A549 (cell line): ENCODE results near the gene TRAPPC12. TPM values are rescaled to one million over a fixed set of nuclear protein-coding genes. Genes with fewer than 3 reads are reported as not detected.

ENCODE experiments used
- ATAC-seq, 2 experiments: fragments of 200-7000 bp in 1 of 2; fragments of >200 bp in 1 of 2; cut with Nextera tagmentation in 1 of 2; cut with Tn5 transposase in 1 of 2; 3 replicates each; pipeline versions ENCODE4 v1.8.0 to v1.9.1; 2018 to 2020; ENCODE audit warnings: mild to moderate bottlenecking in 1 of 2, moderate library complexity in 1 of 2
- CTCF ChIA-PET: fragments of 300-600 bp; sonication (Branson Sonifier 250); formaldehyde crosslinking; extraction: SDS; loops from one replicate; lab custom pipeline; 2021; ENCODE audit warnings: antibody characterized with exemption, inconsistent platforms; lab: Yijun Ruan, JAX
- POLR2A ChIA-PET: fragments of 350-600 bp; formaldehyde crosslinking; extraction: SDS; loops from one replicate; lab custom pipeline; 2021; ENCODE audit warnings: antibody characterized with exemption, inconsistent platforms; lab: Yijun Ruan, JAX
- DNase-seq, 2 experiments: peaks; one replicate each; pipeline versions ENCODE4 v3.0.0 to v3.0.0-alpha.2; 2011 to 2016; ENCODE audit warnings: low read depth in 1 of 2, low spot score in 1 of 2
- FAIRE-seq: peaks from 2 replicates; lab custom pipeline; 2011; peaks lifted over from hg19 to GRCh38; lab: Jason Lieb, UNC
- H3K27ac ChIP-seq, 2 experiments: fragments of >200 bp; sonication (Bioruptor Twin); formaldehyde crosslinking; 3 replicates each; pipeline ENCODE4 v1.5.1; 2016 to 2017
- H3K4me1 ChIP-seq: fragments of >200 bp; sonication (Bioruptor Twin); formaldehyde crosslinking; 3 replicates; pipeline ENCODE4 v1.6.1; 2016
- H3K4me2 ChIP-seq: fragments of >200 bp; sonication (Bioruptor Twin); formaldehyde crosslinking; 3 replicates; pipeline ENCODE4 v1.6.1; 2016
- H3K4me3 ChIP-seq: fragments of >200 bp; sonication (Bioruptor Twin); formaldehyde crosslinking; 3 replicates; pipeline ENCODE4 v1.5.1; 2016
- H3K9me3 ChIP-seq: fragments of >200 bp; sonication (Bioruptor Twin); formaldehyde crosslinking; 3 replicates; pipeline ENCODE4 v1.6.1; 2016
- BCL3 ChIP-seq: fragments of >200 bp; sonication (Bioruptor Twin); formaldehyde crosslinking; IDR thresholded peaks from 3 replicates; pipeline ENCODE4 v1.6.1; 2016
- BHLHE40 ChIP-seq: IDR thresholded peaks from 2 replicates; pipeline ENCODE4 v1.6.1; 2012; ENCODE audit warnings: low read depth, low read length, inconsistent platforms
- CHD2 ChIP-seq: fragments of 150-350 bp; IDR thresholded peaks from 2 replicates; pipeline ENCODE4 v1.6.1; 2014; ENCODE audit warnings: low read length; ENCODE audit not compliant: partially characterized antibody
- CTCF ChIP-seq: fragments of >200 bp; sonication (Bioruptor Twin); formaldehyde crosslinking; IDR thresholded peaks from 3 replicates; pipeline ENCODE4 v1.5.1; 2016
- E2F6 ChIP-seq: IDR thresholded peaks from 2 replicates; pipeline ENCODE4 v1.6.1; 2012; ENCODE audit warnings: low read depth, borderline replicate concordance
- EHMT2 ChIP-seq: fragments of 200-600 bp; sonication (generic); IDR thresholded peaks from 2 replicates; pipeline ENCODE4 v1.6.1; 2016; ENCODE audit warnings: antibody characterized with exemption, low read depth, mild to moderate bottlenecking, moderate library complexity
- GATA3 ChIP-seq: IDR thresholded peaks from 2 replicates; pipeline ENCODE4 v1.6.1; 2012; ENCODE audit warnings: borderline replicate concordance
- HMGXB4 ChIP-seq: fragments of 250-450 bp; sonication (Bioruptor Pico); IDR thresholded peaks from 2 replicates; pipeline ENCODE4 v1.5.0; 2021; ENCODE audit warnings: mild to moderate bottlenecking, moderate library complexity, borderline replicate concordance
- HOXA7 ChIP-seq: fragments of 250-450 bp; sonication (Bioruptor Pico); IDR thresholded peaks from 2 replicates; pipeline ENCODE4 v1.5.0; 2020; ENCODE audit warnings: mild to moderate bottlenecking, moderate library complexity
- JUN ChIP-seq, 2 experiments: fragments of >200 bp; sonication (Bioruptor Twin); formaldehyde crosslinking; IDR thresholded peaks; 2 replicates in 1 of 2; 3 replicates in 1 of 2; pipeline ENCODE4 v1.6.1; 2016 to 2017
- MAX ChIP-seq: IDR thresholded peaks from 2 replicates; pipeline ENCODE4 v1.6.1; 2012
- MYC ChIP-seq: IDR thresholded peaks from 2 replicates; pipeline ENCODE4 v1.6.1; 2012; ENCODE audit warnings: mild to moderate bottlenecking, inconsistent platforms, low read length, improper control_type of control experiment, borderline replicate concordance
- NFE2L2 ChIP-seq: fragments of 150-350 bp; conservative IDR thresholded peaks from 2 replicates; pipeline ENCODE4 v1.6.1; 2014; ENCODE audit warnings: low read length
- NPAS2 ChIP-seq: fragments of 250-450 bp; sonication (Bioruptor Pico); IDR thresholded peaks from 2 replicates; pipeline ENCODE4 v1.8.0; 2022; ENCODE audit warnings: mild to moderate bottlenecking, moderate library complexity, borderline replicate concordance
- NR3C1 ChIP-seq: fragments of >200 bp; sonication (Bioruptor Twin); formaldehyde crosslinking; IDR thresholded peaks from 3 replicates; pipeline ENCODE4 v1.6.1; 2017
- PBX3 ChIP-seq: IDR thresholded peaks from 2 replicates; pipeline ENCODE4 v1.6.1; 2012
- PHF8 ChIP-seq: fragments of 200-600 bp; sonication (generic); IDR thresholded peaks from 2 replicates; pipeline ENCODE4 v1.6.1; 2016; ENCODE audit warnings: low read depth, mild to moderate bottlenecking, antibody characterized with exemption, moderate library complexity, borderline replicate concordance
- POLR2A ChIP-seq: IDR thresholded peaks from 2 replicates; pipeline ENCODE4 v1.6.1; 2012; ENCODE audit warnings: mild to moderate bottlenecking, low read length
- POLR2AphosphoS2 ChIP-seq: conservative IDR thresholded peaks from 2 replicates; pipeline ENCODE4 v1.6.1; 2012; ENCODE audit warnings: low read length, improper control_type of control experiment, inconsistent platforms
- RARB ChIP-seq: fragments of 250-450 bp; sonication (Bioruptor Pico); IDR thresholded peaks from 2 replicates; pipeline ENCODE4 v1.8.0; 2021; ENCODE audit warnings: mild to moderate bottlenecking, moderate library complexity
- REST ChIP-seq: fragments of 200-600 bp; sonication (generic); IDR thresholded peaks from 2 replicates; pipeline ENCODE4 v1.6.1; 2016; ENCODE audit warnings: antibody characterized with exemption, mild to moderate bottlenecking, moderate library complexity
- RFX5 ChIP-seq: fragments of 450-650 bp; IDR thresholded peaks from 2 replicates; pipeline ENCODE4 v1.7.1; 2014; ENCODE audit warnings: antibody characterized with exemption, mild to moderate bottlenecking, moderate library complexity
- ZSCAN20 ChIP-seq: fragments of 250-450 bp; sonication (Bioruptor Pico); IDR thresholded peaks from 2 replicates; pipeline ENCODE4 v1.8.0; 2022; ENCODE audit warnings: mild to moderate bottlenecking, moderate library complexity
- WGBS: methylation state at CpG from one replicate; pipeline ENCODE4 v1.1.6; 2017; ENCODE audit errors: missing lambda C conversion rate; 5-methylcytosine and 5-hydroxymethylcytosine counted together
- polyA plus RNA-seq, 4 experiments: library from polyadenylated mRNA; depleted of rRNA in 3 of 4; stranded (reverse); fragments of >200 nt; fragmentation: RNase III in 1 of 4; extraction: RNeasy Plus Mini Kit Qiagen cat#74134 plus additional on column Dnase treatment in 1 of 4; gene quantifications; 2 replicates in 3 of 4; 3 replicates in 1 of 4; pipeline ENCODE4 v1.2.3, GENCODE V29; 2011 to 2017

The TRAPPC12 gene
- polyA plus RNA-seq, 2 of the 4 experiments (the other 2 are of a cell fraction) = 42.3 to 55.0 TPM

GRCh38 chr2:3430740-3431490, 51.4 kb downstream of the TRAPPC12 start (continued):
- TF ChIP-seq PBX3 (no peak), NR3C1 (no peak), REST (no peak), JUN (IDR thresholded peaks at IDR 0.05) (no peak), MAX (no peak), NFE2L2 (no peak), RFX5 (no peak), POLR2A (no peak)

- no peak for TF ChIP-seq RFX5
- TF ChIP-seq BCL3 = no peak
- no peak for TF ChIP-seq CTCF
- no peak for TF ChIP-seq JUN (IDR thresholded peaks at IDR 0.05)
- TF ChIP-seq MYC = no peak
- TF ChIP-seq GATA3 = no peak
- no peak for TF ChIP-seq RARB (CRISPR knock-in tag)
- no peak for TF ChIP-seq BHLHE40
- no peak for TF ChIP-seq HMGXB4
- no peak for TF ChIP-seq EHMT2
- no peak for TF ChIP-seq HOXA7 (CRISPR knock-in tag)
- TF ChIP-seq POLR2AphosphoS2 = no peak
- no peak for TF ChIP-seq CHD2
- no peak for TF ChIP-seq ZSCAN20
- TF ChIP-seq E2F6 = no peak
- no peak for TF ChIP-seq NR3C1
- TF ChIP-seq PHF8 = no peak
- TF ChIP-seq NFE2L2 = no peak
- no peak for TF ChIP-seq NPAS2 (CRISPR knock-in tag)
- TF ChIP-seq, all 56 proteins: peak for 0
- 94% methylated on average over 6 of the region's 6 CpGs for WGBS
- Histone ChIP-seq H3K9me3 (no peaks in the 10 kb centered on the region), H3K4me3 (no peak overlapping the region), H3K4me2 (no peak overlapping the region), H3K4me1 (no peaks in the 10 kb centered on the region), H3K27ac (no peak overlapping the region)
- ATAC-seq = no peak
- no peak for FAIRE-seq
- POLR2A ChIA-PET = no interaction called here
- no peak for DNase-seq
- CTCF ChIA-PET = interaction anchor here (3.3 kb wide), 1 partner anchor 8 kb away, joined by 23 read pairs; no protein-coding TSS in a partner anchor
Measured at GRCh38 chr2:3432067-3432466, 52.6 kb downstream of the TRAPPC12 start.
